GM19455 (cell line): ENCODE results near the gene ITGAE.

Experiments
- ATAC-seq: cut with Tn5 transposase; IDR thresholded peaks from one replicate; pipeline ENCODE4 v1.9.1; 2021; ENCODE audit not compliant: unreplicated experiment

ITGAE gene

GRCh38 chr17:3672571-3672970 lies 128.4 kb downstream of the ITGAE start:
- no peak for ATAC-seq

DNA sequence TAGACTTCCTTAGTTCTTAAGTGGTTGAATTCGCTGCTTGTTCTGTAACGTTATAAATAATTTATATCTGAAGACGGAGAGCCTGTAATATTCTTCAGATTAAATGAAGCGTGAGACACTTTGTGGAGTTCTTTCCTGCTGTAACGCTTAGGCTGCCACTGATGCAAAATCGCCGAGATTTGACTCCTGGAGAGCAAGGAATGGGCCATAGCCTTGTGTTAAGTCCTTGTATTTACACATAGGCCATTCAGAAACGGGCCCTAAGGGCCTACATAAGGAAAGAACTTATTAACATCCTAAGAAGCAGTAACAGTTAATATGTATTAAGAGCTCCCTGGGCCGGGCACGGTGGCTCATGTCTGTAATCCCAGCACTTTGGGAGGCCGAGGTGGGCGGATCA lies 131.4 kb downstream of the ITGAE start:
- no peak for ATAC-seq

- peak; percentile 6 for ATAC-seq
Observed at GRCh38 chr17:3669085-3669347, 132.0 kb downstream of the ITGAE start.

GRCh38 chr17:3668279-3669084 lies 132.5 kb downstream of the ITGAE start, which contains the start of the genes EMC6 and TAX1BP3:
Gene EMC6 (plus strand): TSS chr17:3668812. CDS start chr17:3669147, 335 bp downstream.
Gene TAX1BP3 (minus strand): TSS chr17:3668578. CDS start chr17:3668526, 52 bp downstream.
- ATAC-seq = peak; percentile 80

GRCh38 chr17:3667366-3668278 lies 133.4 kb downstream of the ITGAE start:
- ATAC-seq = peak; percentile 18

GRCh38 chr17:3666516-3666915 lies 134.5 kb downstream of the ITGAE start:
- ATAC-seq = no peak

DNA sequence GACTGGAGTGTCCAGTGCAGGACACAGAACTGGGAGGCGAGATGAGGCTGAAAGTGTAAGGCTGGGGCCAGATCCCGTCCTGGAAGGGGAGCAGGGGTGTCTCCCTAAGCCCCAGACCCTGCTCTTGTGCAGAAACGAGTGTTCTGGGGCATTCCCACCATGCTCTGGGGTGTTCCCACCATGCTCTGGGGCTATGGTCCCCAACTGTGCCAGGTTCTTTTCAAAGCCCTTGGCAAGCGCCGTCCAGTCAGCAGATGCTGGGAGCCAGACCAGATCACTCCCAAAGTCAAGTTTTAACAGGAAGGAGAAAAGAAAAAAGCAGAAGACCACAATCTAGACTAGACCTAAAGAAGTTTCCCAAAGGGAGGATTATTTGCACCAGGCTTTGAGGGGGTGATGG lies 135.2 kb downstream of the ITGAE start:
- no peak for ATAC-seq
